Vagina (tissue), 2 donors: ENCODE measurements around the gene TNN. TPM values are rescaled to one million over a fixed set of nuclear protein-coding genes. Genes with fewer than 3 reads are reported as not detected.

Experiments
- DNase-seq, 2 donors: peaks; one replicate each; pipeline ENCODE4 v3.0.0-alpha.2; 2017; ENCODE audit errors: extremely low spot score in 2 of 2
- H3K27ac ChIP-seq: fragments of 200-600 bp; sonication (generic); one replicate; pipeline ENCODE4 v1.5.1; 2019
- H3K27me3 ChIP-seq: fragments of 200-600 bp; sonication (generic); one replicate; pipeline ENCODE4 v1.5.1; 2019
- H3K36me3 ChIP-seq, 2 donors: fragments of 200-600 bp; sonication (generic); one replicate each; pipeline ENCODE4 v1.5.1; 2017 to 2019
- H3K4me1 ChIP-seq: fragments of 200-600 bp; sonication (generic); one replicate; pipeline ENCODE4 v1.5.1; 2019
- H3K4me3 ChIP-seq, 2 donors: fragments of 200-600 bp; sonication (generic); 1 replicate in 1 of 2; 2 replicates in 1 of 2; pipeline ENCODE4 v1.5.1; 2016 to 2019
- H3K9me3 ChIP-seq: fragments of 200-600 bp; sonication (generic); one replicate; pipeline ENCODE4 v1.5.1; 2019
- CTCF ChIP-seq, 3 experiments: fragments of 450-650 bp in 2 of 3; fragments of 200-600 bp in 1 of 3; sonication (generic) in 1 of 3; IDR thresholded peaks; one replicate each; pipeline ENCODE4 v1.5.1; 2017 to 2019; ENCODE audit warnings: antibody characterized with exemption in 3 of 3, mild to moderate bottlenecking in 2 of 3, moderate library complexity in 2 of 3
- POLR2A ChIP-seq, 2 donors: fragments of 450-650 bp; IDR thresholded peaks; one replicate each; pipeline ENCODE4 v1.6.1; 2017; ENCODE audit warnings: antibody characterized with exemption in 2 of 2, mild to moderate bottlenecking in 2 of 2, moderate library complexity in 2 of 2
- POLR2AphosphoS5 ChIP-seq, 2 donors: sonication (generic); formaldehyde crosslinking; IDR thresholded peaks; one replicate each; pipeline ENCODE4 v1.9.0; 2017; ENCODE audit warnings: antibody characterized with exemption in 2 of 2, mild to moderate bottlenecking in 2 of 2, low read depth in 1 of 2; ENCODE audit not compliant: insufficient read depth in 1 of 2
- intact Hi-C: fragments of 100-400 bp; cut with DNase I; formaldehyde crosslinking; loops from one replicate; pipeline ENCODE4 v1.15.1; 2023
- total RNA-seq: library from RNA; depleted of rRNA; stranded (reverse); fragments of >200 nt; gene quantifications from one replicate; pipeline ENCODE4 v1.2.3, GENCODE V29; 2016

TNN gene
- total RNA-seq, 1 donor from 2014 or later, result not detected

DNA sequence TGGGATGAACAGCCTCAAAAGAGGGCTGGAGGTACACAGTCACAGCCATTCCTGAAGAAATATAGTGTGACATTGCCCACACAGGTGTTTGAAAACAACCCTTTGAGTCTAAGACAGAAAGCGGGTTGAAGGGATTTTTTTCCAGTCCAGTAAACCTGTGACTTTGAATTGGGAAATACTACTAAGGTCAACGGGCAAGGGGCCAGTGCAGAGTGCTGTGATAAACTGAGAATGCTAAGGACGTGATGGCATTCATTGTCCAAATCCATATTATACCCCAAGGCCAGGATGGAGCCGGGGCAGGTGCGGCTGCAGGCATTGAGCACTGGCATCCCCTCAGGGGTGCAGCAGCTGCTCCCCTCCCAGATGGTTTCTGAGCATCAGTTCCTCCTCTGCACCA lies 88.3 kb downstream of the TNN start:
- intact Hi-C loops, result loop anchor here (10.0 kb wide), 2 partner anchors 69 to 1689 kb away; no protein-coding TSS in a partner anchor
- TF ChIP-seq CTCF (IDR thresholded peaks at IDR 0.05) (no peak), POLR2A (IDR thresholded peaks at IDR 0.05) (no peak), POLR2AphosphoS5 (IDR thresholded peaks at IDR 0.05; ENCODE audit: insufficient read depth in 1 of 2, low read depth in 1 of 2) (no peak)
- H3K27ac ChIP-seq, result no peak overlapping the region
- H3K9me3 ChIP-seq, result no peaks in the 10 kb centered on the region
- no peak overlapping the region for H3K4me3 ChIP-seq
- no peak for DNase-seq
- H3K36me3 ChIP-seq, result peaks cover 0 to 12% of the 10 kb centered on the region in 2 donors
- no peaks in the 10 kb centered on the region for H3K27me3 ChIP-seq
- no peaks in the 10 kb centered on the region for H3K4me1 ChIP-seq

DNA sequence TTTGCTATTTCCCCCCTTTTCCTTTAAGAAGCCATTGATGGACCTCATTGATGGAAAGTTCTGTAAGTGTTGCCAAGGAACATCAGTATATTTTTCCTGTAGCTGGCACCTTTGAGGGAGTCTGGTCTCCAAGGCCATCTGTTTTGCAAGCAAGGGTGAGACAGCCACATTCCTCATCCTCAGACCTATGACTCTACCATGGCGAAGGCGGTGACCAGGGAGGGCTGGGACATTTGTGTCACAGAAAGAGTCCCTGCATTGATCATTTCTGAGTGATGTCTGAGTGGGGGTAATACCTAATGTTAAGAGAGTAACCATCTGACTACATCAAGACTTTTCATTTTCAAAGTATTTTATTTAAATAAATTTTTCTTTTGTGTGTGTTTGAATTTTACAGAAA lies 89.6 kb downstream of the TNN start:
- H3K4me3 ChIP-seq, result no peak overlapping the region
- TF ChIP-seq POLR2A (IDR thresholded peaks at IDR 0.05) (no peak), CTCF (IDR thresholded peaks at IDR 0.05) (no peak), POLR2AphosphoS5 (IDR thresholded peaks at IDR 0.05; ENCODE audit: insufficient read depth in 1 of 2, low read depth in 1 of 2) (no peak)
- no peak for DNase-seq
- H3K9me3 ChIP-seq, result no peaks in the 10 kb centered on the region
- H3K27ac ChIP-seq, result no peak overlapping the region
- intact Hi-C loops, result loop anchor here (10.0 kb wide), 2 partner anchors 68 to 1688 kb away; no protein-coding TSS in a partner anchor
- no peaks in the 10 kb centered on the region for H3K4me1 ChIP-seq
- no peaks in the 10 kb centered on the region for H3K27me3 ChIP-seq
- H3K36me3 ChIP-seq, result peaks cover 0 to 13% of the 10 kb centered on the region in 2 donors

DNA sequence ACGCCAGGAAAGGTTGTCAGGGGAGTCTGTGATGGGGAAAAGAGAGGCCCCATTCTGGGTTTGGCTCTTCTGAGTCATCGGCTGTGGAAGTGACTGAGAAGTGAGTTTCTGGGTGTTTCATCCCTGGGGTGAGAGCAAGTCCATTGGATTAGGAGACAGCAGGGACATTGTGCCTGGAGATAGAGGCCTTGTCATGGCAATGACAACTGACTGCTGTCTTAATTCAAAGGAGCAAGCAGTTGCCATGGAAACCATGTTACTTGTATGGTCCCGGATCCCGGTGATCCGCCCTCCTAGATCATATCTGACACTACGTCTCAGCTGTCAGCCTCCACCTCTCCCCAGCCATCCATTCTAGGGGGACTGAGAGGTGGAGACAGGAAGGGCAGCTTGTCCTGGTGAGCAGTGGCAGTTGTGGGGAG lies 90.5 kb downstream of the TNN start:
- Histone ChIP-seq H3K36me3 (peaks cover 0 to 14% of the 10 kb centered on the region in 2 donors), H3K4me3 (no peak overlapping the region), H3K27me3 (no peaks in the 10 kb centered on the region), H3K4me1 (no peaks in the 10 kb centered on the region), H3K27ac (no peak overlapping the region), H3K9me3 (no peaks in the 10 kb centered on the region)
- no peak for DNase-seq
- intact Hi-C loops, result loop anchor here (10.0 kb wide), 2 partner anchors 67 to 1687 kb away; no protein-coding TSS in a partner anchor
- TF ChIP-seq POLR2AphosphoS5 (IDR thresholded peaks at IDR 0.05; ENCODE audit: insufficient read depth in 1 of 2, low read depth in 1 of 2), result no peak
- TF ChIP-seq POLR2A (IDR thresholded peaks at IDR 0.05), result no peak
- TF ChIP-seq CTCF (IDR thresholded peaks at IDR 0.05), result no peak

- H3K36me3 ChIP-seq, result peaks cover 0 to 39% of the 10 kb centered on the region in 2 donors
- H3K27me3 ChIP-seq, result no peaks in the 10 kb centered on the region
- H3K4me1 ChIP-seq, result no peaks in the 10 kb centered on the region
- H3K9me3 ChIP-seq, result no peaks in the 10 kb centered on the region
- intact Hi-C loops, result no loop called here
- H3K4me3 ChIP-seq, result no peak overlapping the region
- no peak overlapping the region for H3K27ac ChIP-seq
- DNase-seq, result no peak
- TF ChIP-seq POLR2AphosphoS5 (IDR thresholded peaks at IDR 0.05; ENCODE audit: insufficient read depth in 1 of 2, low read depth in 1 of 2) (no peak), CTCF (IDR thresholded peaks at IDR 0.05) (no peak), POLR2A (IDR thresholded peaks at IDR 0.05) (no peak)
Measured at GRCh38 chr1:175162955-175163354, 95.3 kb downstream of the TNN start.

GRCh38 chr1:175163702-175164101 lies 96.1 kb downstream of the TNN start:
- Histone ChIP-seq H3K27ac (no peak overlapping the region), H3K4me1 (no peaks in the 10 kb centered on the region), H3K4me3 (no peak overlapping the region), H3K27me3 (no peaks in the 10 kb centered on the region), H3K9me3 (no peaks in the 10 kb centered on the region), H3K36me3 (peaks cover 0 to 39% of the 10 kb centered on the region in 2 donors)
- no peak for TF ChIP-seq CTCF (IDR thresholded peaks at IDR 0.05)
- no peak for TF ChIP-seq POLR2A (IDR thresholded peaks at IDR 0.05)
- TF ChIP-seq POLR2AphosphoS5 (IDR thresholded peaks at IDR 0.05; ENCODE audit: insufficient read depth in 1 of 2, low read depth in 1 of 2), result no peak
- intact Hi-C loops, result no loop called here
- DNase-seq, result no peak
